ENCODE data around the gene APBB2. TPM values are rescaled to one million over a fixed set of nuclear protein-coding genes. Genes with fewer than 3 reads are reported as not detected.

Gene APBB2
- total RNA-seq, 2 donors from 2014 or later, result 37.3 to 75.3 TPM

DNA sequence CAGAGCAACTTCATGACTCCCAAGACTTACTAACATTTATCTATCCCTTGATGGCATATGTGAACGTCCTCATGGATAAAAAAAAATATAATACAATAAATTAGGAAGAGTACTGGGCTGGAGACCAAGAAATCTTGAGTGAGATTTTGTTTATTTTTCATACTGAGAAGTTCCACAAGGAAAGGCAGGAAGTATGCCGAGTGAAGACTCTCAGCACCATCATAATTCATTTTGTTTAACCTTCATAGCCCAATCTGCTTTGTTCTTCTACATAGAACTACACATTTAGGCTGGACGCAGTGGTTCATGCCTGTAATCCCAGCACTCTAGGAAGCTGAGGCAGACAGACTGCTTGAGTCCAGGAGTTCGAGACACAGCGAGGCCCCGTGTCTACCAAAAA lies 266.3 kb downstream of the APBB2 start:
- Histone ChIP-seq H3K27ac (no peak overlapping the region), H3K4me3 (no peak overlapping the region), H3K27me3 (no peaks in the 10 kb centered on the region), H3K4me1 (peaks cover 0 to 17% of the 10 kb centered on the region in 2 donors), H3K9me3 (no peaks in the 10 kb centered on the region), H3K36me3 (no peaks in the 10 kb centered on the region)
- peak; percentile 30 for DNase-seq (ENCODE audit: low spot score)
- TF ChIP-seq, protein P1, sequence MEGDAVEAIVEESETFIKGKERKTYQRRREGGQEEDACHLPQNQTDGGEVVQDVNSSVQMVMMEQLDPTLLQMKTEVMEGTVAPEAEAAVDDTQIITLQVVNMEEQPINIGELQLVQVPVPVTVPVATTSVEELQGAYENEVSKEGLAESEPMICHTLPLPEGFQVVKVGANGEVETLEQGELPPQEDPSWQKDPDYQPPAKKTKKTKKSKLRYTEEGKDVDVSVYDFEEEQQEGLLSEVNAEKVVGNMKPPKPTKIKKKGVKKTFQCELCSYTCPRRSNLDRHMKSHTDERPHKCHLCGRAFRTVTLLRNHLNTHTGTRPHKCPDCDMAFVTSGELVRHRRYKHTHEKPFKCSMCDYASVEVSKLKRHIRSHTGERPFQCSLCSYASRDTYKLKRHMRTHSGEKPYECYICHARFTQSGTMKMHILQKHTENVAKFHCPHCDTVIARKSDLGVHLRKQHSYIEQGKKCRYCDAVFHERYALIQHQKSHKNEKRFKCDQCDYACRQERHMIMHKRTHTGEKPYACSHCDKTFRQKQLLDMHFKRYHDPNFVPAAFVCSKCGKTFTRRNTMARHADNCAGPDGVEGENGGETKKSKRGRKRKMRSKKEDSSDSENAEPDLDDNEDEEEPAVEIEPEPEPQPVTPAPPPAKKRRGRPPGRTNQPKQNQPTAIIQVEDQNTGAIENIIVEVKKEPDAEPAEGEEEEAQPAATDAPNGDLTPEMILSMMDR (IDR thresholded peaks at IDR 0.05), result no peak

DNA sequence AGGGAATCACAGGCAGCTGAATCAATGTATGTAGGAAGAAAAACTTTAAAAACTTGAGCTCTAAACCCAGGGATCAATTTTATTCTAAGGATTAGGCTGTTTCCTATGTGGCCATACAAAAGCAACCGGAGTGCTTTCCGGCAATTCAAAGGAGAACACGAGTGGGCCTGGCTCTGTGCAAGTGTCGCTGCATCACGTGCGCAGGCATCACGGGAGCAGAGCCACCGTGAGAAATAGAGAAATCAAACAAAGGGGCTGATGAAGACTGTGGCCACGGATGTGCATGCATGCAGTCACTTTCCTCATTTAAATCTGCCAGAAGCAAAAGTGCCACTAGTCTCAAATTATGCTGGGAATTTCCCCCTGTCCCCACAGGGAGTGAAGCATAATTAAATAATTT lies 267.7 kb downstream of the APBB2 start:
- Histone ChIP-seq H3K4me3 (no peak overlapping the region), H3K27me3 (no peaks in the 10 kb centered on the region), H3K27ac (peak overlapping the region in 1 of 2 donors; percentile 12), H3K4me1 (peaks cover 0 to 11% of the 10 kb centered on the region in 2 donors), H3K36me3 (no peaks in the 10 kb centered on the region), H3K9me3 (no peaks in the 10 kb centered on the region)
- TF ChIP-seq, protein P1 (IDR thresholded peaks at IDR 0.05), result no peak
- no peak for DNase-seq (ENCODE audit: low spot score)

DNA sequence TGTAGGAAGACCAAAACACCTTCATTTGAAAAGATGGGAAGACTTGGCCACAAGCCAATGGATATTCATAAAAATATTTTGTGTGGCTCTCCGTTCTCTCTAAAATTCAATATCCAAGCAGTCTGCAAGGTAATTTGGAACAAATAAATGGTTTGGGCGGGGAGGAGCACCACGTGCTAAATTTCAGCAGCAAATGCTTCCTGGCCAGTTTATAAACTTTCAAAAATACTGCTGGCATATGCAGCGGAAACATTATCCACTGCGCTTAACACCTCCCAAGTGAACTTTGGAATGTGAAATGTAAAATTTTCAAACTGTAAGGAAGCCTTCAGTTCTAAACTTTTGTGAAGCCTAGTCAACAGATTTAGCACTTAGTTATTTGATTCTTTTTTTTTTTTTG lies 273.6 kb downstream of the APBB2 start:
- Histone ChIP-seq H3K27me3 (no peaks in the 10 kb centered on the region), H3K36me3 (no peaks in the 10 kb centered on the region), H3K4me3 (no peak overlapping the region), H3K4me1 (peaks cover 0 to 28% of the 10 kb centered on the region in 2 donors), H3K27ac (peak overlapping the region; percentile 12 to 20), H3K9me3 (no peaks in the 10 kb centered on the region)
- TF ChIP-seq, protein P1 (IDR thresholded peaks at IDR 0.05), result no peak
- no peak for DNase-seq (ENCODE audit: low spot score)

DNA sequence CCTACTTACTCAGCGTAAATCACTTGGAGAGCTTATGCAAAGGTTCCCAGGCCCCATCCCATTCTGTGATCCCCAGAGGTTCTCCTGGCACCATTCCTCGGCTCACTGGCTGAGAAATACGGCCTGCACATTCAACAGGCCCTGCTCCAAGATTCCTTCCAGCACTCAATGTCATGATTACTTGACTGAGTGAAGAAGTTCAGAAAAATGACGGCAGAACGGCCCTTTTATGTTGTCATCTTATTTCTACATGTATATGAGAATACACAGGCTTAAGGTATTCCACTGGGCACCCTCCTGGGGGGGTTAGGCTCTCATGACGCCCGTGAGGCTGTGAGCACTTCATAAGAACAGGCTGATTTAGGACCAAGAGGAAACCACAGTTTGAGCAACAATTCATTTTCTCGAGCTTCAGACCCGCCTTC lies 274.0 kb downstream of the APBB2 start:
- peak; percentile 74 for DNase-seq (ENCODE audit: low spot score)
- peak overlapping the region; percentile 12 to 20 for H3K27ac ChIP-seq
- H3K9me3 ChIP-seq, result no peaks in the 10 kb centered on the region
- H3K36me3 ChIP-seq, result no peaks in the 10 kb centered on the region
- H3K4me3 ChIP-seq, result no peak overlapping the region
- peaks cover 0 to 28% of the 10 kb centered on the region in 2 donors for H3K4me1 ChIP-seq
- TF ChIP-seq, protein P1 (IDR thresholded peaks at IDR 0.05), result no peak
- H3K27me3 ChIP-seq, result no peaks in the 10 kb centered on the region

DNA sequence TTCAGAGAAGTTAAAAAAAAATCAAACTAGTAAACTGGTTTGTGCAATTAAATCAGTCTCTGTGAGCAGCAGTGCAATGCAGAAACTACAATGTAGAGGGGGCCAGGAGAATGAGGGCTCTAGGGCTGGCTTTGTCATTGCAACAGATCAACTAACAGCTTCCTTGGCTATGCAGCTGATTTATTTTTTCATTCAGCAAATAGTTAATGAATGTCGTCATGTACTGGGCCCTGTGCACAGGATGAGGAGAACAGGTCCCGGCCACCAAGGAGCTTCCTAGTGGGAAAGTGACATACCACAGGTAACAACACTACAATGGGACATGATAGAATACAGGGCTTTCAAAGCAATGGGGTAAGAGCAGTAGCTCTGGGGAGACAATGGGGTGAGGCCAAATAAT lies 274.5 kb downstream of the APBB2 start:
- Histone ChIP-seq H3K4me1 (peaks cover 0 to 28% of the 10 kb centered on the region in 2 donors), H3K27ac (peak overlapping the region in 1 of 2 donors; percentile 20)

More for the DNA sequence above, 274.5 kb downstream of the APBB2 start:
- H3K9me3 ChIP-seq, result no peaks in the 10 kb centered on the region
- no peaks in the 10 kb centered on the region for H3K36me3 ChIP-seq
- TF ChIP-seq, protein P1 (IDR thresholded peaks at IDR 0.05), result no peak
- H3K4me3 ChIP-seq, result no peak overlapping the region
- H3K27me3 ChIP-seq, result no peaks in the 10 kb centered on the region
- no peak for DNase-seq (ENCODE audit: low spot score)

Measured in right atrium auricular region (tissue), 2 donors.